Measurements from ENCODE around the gene KRTAP10-1.

Gene KRTAP10-1

GRCh38 chr21:44494418-44494817 lies 45.6 kb downstream of the KRTAP10-1 start:
- no peak for TF ChIP-seq CTCF (IDR thresholded peaks at IDR 0.05; ENCODE audit: low read depth, low read length)
- H3K4me3 ChIP-seq (ENCODE audit: low read depth, low read length), result no peak overlapping the region

GRCh38 chr21:44492567-44493385 lies 47.2 kb downstream of the KRTAP10-1 start:
- H3K4me3 ChIP-seq (ENCODE audit: low read depth, low read length), result no peak overlapping the region

DNA sequence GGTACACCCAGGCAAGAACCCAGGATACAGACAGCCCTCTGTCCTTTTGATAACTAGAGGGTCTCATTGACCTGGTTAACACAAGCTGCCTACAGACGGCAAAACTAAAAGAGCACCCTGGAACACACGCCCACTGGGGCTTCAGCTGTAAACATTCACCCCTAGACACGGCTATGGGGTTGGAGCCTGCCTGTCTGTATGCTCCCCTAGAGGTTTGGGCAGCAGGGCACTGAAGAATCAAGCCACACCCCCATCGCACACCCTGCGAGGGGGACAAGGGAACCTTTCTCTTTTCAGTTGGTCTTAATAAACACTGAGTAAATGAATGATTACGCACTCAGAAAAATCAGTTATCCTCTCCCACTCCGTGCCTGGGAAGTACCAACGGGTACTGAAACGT lies 49.2 kb downstream of the KRTAP10-1 start:
- H3K4me3 ChIP-seq (ENCODE audit: low read depth, low read length), result no peak overlapping the region
- TF ChIP-seq CTCF (IDR thresholded peaks at IDR 0.05; ENCODE audit: low read depth, low read length), result no peak

More at GRCh38 chr21:44492567-44493385, 47.2 kb downstream of the KRTAP10-1 start:
- no peak for TF ChIP-seq CTCF (IDR thresholded peaks at IDR 0.05; ENCODE audit: low read depth, low read length)

GRCh38 chr21:44490405-44490804 lies 49.6 kb downstream of the KRTAP10-1 start:
- TF ChIP-seq CTCF (IDR thresholded peaks at IDR 0.05; ENCODE audit: low read depth, low read length), result no peak
- H3K4me3 ChIP-seq (ENCODE audit: low read depth, low read length), result no peak overlapping the region

- H3K4me3 ChIP-seq (ENCODE audit: low read depth, low read length), result no peak overlapping the region
- TF ChIP-seq CTCF (IDR thresholded peaks at IDR 0.05; ENCODE audit: low read depth, low read length), result no peak
Observed at GRCh38 chr21:44489962-44490361, 50.0 kb downstream of the KRTAP10-1 start.

Measured in WI38 (cell line).